HuH-7 (cell line): ENCODE results near the gene KRTAP5-8.
"Not testable (repeated sequence)": the region's sequence is repeated elsewhere in the genome, so short reads cannot be mapped to it uniquely, and the experiment has no call there.

Experiments used
- DNase-seq: peaks from one replicate; pipeline ENCODE4 v3.0.0; 2011; ENCODE audit warnings: low spot score

The KRTAP5-8 gene

GRCh38 chr11:71507102-71507501 lies 30.7 kb upstream of the KRTAP5-8 start:
- no peak for DNase-seq

GRCh38 chr11:71518506-71519471 lies 19.0 kb upstream of the KRTAP5-8 start:
- DNase-seq = no peak

DNA sequence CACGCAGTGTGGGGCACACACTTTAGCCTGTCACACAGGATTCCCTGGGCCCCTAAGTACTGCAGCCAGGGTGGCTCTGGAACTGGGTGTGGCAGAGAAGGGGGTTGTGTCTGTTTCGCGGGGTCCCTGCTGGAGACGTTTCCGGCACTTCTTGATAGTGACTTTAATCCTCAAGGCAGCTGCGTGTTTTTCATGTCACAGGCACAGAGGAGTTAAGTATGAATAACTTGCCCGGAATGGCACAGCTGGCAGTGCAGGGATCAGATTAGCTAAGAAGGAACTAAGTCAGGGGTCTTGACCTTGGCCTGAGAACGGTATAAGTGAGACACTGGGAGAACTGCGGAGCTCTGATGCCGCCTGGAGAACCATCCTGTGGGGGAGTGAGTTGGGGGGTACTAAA lies 18.3 kb upstream of the KRTAP5-8 start:
- DNase-seq = no peak

- DNase-seq = no peak
Measured at GRCh38 chr11:71525188-71525937, 12.5 kb upstream of the KRTAP5-8 start.

- no peak for DNase-seq
Measured at GRCh38 chr11:71525938-71526495, 11.8 kb upstream of the KRTAP5-8 start.

- not testable (repeated sequence) for DNase-seq
Measured at GRCh38 chr11:71526796-71527575, 10.8 kb upstream of the KRTAP5-8 start, which contains the start of gene KRTAP5-7. KRTAP5-7 (plus strand) TSS chr11:71527267; CDS start chr11:71527301, 34 bp downstream.

DNA sequence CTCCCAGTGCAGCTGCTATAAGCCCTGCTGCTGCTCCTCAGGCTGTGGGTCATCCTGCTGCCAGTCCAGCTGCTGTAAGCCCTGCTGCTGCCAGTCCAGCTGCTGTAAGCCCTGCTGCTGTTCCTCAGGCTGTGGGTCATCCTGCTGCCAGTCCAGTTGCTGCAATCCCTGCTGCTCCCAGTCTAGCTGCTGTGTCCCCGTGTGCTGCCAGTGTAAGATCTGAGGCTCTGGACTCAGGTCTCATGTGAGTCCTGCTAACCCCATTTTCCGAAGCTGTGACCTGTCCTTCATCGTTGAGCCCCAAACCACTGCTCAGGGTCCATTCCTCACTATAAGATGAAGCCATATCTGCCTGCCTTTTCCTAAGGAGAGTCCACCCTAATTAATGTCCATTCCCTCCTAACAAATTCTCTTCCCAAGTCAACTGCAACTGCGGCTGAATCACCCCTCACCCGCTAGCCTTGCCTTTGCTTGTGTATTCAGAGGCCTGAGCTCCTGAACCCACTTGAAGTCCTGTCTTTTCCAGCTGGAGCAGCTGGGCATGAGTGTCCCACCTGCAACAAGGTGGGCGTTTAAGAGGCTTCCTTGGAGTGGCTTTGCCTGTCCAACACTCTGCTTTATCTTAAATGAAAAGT lies 10.1 kb upstream of the KRTAP5-8 start:
- no peak for DNase-seq

DNA sequence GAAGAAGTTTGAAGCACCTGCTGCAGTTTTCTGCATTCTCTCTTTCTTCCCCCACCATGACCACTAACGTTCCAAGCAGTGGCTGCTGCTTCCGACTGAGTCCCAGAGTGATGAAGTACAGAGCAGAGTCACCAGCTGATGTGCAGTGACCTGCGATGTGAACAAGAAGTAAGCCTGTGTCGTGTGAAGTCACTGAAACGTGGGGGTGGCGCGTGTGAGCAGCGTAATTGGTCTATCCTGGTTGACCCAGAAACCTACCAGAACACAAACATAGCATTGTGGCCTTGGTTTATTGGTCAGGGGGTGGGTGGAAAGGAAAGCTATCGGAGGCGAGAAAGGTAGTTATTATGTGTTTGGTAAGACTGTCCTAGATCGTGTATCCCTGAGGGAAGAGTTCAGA lies 7.2 kb upstream of the KRTAP5-8 start:
- DNase-seq = no peak

GRCh38 chr11:71532036-71532610 lies 5.7 kb upstream of the KRTAP5-8 start:
- DNase-seq = no peak

GRCh38 chr11:71534711-71535608 lies 2.9 kb upstream of the KRTAP5-8 start:
- DNase-seq = not testable (repeated sequence)

- no peak for DNase-seq
Measured at GRCh38 chr11:71535825-71536224, 2.0 kb upstream of the KRTAP5-8 start.

- no peak for DNase-seq
Measured at GRCh38 chr11:71537537-71537936, 288 bp upstream of the KRTAP5-8 start.

DNA sequence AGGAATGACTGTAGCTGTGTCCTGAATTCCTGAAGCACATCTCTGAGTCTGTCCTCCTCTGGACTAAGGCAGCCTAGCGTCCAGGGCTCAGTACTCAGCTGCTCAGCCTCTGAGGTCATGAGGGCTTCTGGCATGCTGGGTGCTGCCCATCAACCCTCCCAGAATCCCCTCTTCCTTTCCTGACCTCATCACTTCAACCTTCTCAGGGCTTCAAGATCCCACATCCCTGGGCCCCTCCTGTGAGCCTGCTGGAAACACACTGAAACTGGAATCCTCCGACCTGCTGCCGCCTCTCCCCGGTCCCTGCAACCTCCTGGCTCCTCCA lies 803 bp downstream of the KRTAP5-8 start:
- no peak for DNase-seq

DNA sequence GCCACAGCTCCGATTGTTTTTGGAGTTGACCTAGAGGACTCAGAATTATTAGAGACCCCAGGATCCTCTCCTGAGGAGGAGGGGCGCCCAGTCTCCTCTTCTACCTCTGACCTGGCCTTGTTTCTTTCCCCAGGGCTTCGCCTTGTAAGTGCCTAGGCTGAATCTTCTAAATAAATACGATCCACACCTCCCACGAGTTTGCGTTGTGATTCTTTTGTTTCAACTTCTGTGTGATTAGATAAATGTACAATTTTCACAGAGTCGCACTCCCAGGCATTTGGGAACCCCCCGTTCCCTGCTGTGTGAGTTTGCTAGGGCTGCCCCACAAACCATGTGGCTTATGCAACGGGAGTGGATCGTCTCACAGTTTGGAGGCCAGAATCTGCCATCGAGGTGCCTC lies 1.2 kb downstream of the KRTAP5-8 start:
- DNase-seq = no peak

DNA sequence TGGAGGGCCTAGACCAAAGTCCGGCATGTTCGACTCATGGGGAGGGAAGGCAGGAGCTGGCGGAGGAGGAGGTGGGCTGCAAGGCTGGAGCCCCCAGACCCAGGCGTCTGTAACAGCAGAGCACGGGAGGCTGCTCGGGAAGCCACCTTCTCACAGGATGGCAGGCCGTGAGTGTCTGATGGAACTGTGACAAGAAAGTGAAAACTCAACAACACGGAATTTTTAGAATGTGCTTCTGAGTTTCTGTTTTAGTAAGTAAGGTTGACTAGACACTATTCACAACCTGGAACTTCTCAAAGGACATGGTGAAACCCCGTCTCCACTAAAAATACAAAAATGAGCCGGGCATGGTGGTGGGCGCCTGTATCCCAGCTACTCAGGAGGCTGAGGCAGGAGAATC lies 2.1 kb downstream of the KRTAP5-8 start:
- not testable (repeated sequence) for DNase-seq

DNA sequence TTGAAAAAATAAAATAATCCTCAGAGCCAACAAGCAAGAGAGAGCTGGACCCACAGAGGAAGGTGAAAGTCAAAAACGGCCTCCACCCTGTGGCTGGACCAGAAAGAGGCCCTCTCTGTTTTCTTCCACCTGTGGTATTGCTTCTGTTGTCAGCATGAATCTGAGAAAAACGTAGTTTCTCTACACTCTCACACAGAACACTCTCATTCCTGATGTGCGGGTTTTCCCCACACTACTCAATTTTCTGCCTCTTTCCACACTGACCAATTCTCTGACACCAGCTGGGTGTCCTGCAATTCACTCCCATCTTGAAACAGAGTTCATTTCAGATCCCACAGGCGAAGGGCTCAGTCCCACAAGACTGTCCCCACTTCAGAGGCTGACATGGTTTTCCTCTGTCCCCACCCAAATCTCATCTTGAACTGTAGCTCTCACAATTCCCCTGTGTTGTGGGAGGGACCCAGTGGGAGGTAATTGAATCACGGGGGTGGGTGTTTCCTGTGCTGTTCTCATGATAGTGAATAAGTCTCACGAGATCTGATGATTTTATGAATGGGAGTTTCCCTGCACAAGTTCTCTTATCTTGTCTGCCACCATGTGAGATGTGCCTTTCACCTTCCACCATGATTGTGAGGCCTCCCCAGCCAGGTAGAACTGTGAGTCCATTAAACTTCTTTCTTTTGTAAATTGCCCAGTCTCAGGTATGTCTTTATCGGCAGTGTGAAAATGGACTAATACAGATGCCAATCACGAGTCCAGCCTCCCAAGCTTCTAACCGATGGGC lies 2.9 kb downstream of the KRTAP5-8 start:
- DNase-seq = not testable (repeated sequence)

GRCh38 chr11:71542382-71542781 lies 4.6 kb downstream of the KRTAP5-8 start:
- DNase-seq = no peak

GRCh38 chr11:71542879-71543777 lies 5.3 kb downstream of the KRTAP5-8 start:
- DNase-seq = no peak
